Measurements from ENCODE around the gene POU2F1. TPM values are rescaled to one million over a fixed set of nuclear protein-coding genes. Genes with fewer than 3 reads are reported as not detected.

Gene POU2F1
- total RNA-seq, 1 experiment from 2014 or later, result 29.6 TPM

DNA sequence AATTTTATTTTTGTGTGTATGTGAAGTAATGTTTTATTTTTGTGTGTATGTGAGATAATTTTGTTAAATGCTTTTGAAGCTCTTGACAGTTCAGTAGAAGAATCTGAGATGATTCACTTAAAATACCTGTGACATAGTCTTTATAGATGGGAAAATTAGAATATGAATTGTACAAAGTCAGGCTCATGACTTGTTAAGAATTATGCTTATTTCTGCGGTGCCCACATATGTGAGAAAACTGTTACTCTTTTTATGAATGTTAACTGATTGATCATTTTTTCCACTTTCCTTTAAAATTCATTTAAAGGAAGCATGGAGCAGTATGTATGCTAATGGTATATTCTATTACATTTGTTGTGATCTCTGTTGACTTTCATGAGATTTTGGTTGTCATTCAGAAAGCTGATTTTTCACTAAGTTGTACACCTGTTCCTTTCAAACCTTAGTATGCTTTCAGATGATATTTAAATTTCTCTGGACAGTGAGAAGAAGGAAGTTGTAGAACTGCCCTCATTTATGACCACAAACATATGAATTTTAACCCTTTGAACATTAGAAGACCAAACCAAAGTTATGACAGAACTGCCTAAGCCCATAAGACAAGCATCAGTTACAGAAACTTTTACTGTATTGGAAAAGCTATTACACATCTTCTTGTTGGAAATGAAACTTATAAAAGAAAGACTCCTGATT lies 110.1 kb downstream of the POU2F1 start:
- TF ChIP-seq, protein P1, sequence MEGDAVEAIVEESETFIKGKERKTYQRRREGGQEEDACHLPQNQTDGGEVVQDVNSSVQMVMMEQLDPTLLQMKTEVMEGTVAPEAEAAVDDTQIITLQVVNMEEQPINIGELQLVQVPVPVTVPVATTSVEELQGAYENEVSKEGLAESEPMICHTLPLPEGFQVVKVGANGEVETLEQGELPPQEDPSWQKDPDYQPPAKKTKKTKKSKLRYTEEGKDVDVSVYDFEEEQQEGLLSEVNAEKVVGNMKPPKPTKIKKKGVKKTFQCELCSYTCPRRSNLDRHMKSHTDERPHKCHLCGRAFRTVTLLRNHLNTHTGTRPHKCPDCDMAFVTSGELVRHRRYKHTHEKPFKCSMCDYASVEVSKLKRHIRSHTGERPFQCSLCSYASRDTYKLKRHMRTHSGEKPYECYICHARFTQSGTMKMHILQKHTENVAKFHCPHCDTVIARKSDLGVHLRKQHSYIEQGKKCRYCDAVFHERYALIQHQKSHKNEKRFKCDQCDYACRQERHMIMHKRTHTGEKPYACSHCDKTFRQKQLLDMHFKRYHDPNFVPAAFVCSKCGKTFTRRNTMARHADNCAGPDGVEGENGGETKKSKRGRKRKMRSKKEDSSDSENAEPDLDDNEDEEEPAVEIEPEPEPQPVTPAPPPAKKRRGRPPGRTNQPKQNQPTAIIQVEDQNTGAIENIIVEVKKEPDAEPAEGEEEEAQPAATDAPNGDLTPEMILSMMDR (IDR thresholded peaks at IDR 0.05; ENCODE audit: insufficient read depth in 1 of 2, low read depth in 1 of 2, low read length in 1 of 2, severe bottlenecking in 1 of 2, unreplicated experiment in 1 of 2), result no peak
- no peaks in the 10 kb centered on the region; the same call in 1 of the 2 replicates for H3K4me1 ChIP-seq
- Mint-ChIP-seq H3K27ac (ENCODE audit: unreplicated experiment) (no peak overlapping the region), H3K36me3 (ENCODE audit: insufficient read depth, unreplicated experiment) (no peaks in the 10 kb centered on the region), H3K9me3 (ENCODE audit: unreplicated experiment) (peaks cover 7% of the 10 kb centered on the region), H3K4me3 (ENCODE audit: unreplicated experiment) (no peak overlapping the region), H3K4me1 (ENCODE audit: low read depth, unreplicated experiment) (peaks cover 19% of the 10 kb centered on the region), H3K27me3 (ENCODE audit: insufficient read depth, unreplicated experiment) (no peaks in the 10 kb centered on the region)
- DNase-seq, result no peak
- CTCF ChIA-PET, result no interaction called here
- no TSS peak for BruUV-seq (replicated peaks)
- POLR2A ChIA-PET, result no interaction called here
- intact Hi-C loops (cut with micrococcal nuclease; ENCODE audit: unreplicated experiment), result no loop called here
- H3K36me3 ChIP-seq (ENCODE audit: control insufficient read depth, insufficient read depth, low read length), result no peaks in the 10 kb centered on the region
- no peaks in the 10 kb centered on the region for H3K9me3 ChIP-seq
- H3K27me3 ChIP-seq (replicated peaks; ENCODE audit: control insufficient read depth, insufficient read depth, low read length), result no peaks in the 10 kb centered on the region
- H3K4me3 ChIP-seq (ENCODE audit: low read depth, low read length), result no peak overlapping the region

DNA sequence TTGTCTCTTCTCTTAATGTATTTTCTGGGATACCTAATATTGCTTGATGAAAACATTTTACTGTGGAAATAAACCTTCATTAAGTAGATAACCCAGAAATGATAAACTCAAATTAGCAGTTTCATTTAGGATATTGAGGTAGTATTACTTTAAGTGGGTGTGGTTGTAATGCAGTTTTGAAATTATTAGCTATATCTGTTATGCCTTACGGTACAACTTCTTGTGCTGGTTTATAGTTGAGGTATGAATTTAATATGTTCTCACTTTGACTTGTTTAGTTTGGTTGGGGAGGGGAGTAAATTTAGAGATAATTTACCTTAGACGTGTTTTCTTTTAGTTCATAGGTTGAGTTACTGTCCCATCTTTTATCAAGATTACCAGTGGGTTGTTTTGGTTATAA lies 111.0 kb downstream of the POU2F1 start:
- Mint-ChIP-seq H3K27me3 (ENCODE audit: insufficient read depth, unreplicated experiment) (no peaks in the 10 kb centered on the region), H3K4me1 (ENCODE audit: low read depth, unreplicated experiment) (peaks cover 19% of the 10 kb centered on the region)

DNA sequence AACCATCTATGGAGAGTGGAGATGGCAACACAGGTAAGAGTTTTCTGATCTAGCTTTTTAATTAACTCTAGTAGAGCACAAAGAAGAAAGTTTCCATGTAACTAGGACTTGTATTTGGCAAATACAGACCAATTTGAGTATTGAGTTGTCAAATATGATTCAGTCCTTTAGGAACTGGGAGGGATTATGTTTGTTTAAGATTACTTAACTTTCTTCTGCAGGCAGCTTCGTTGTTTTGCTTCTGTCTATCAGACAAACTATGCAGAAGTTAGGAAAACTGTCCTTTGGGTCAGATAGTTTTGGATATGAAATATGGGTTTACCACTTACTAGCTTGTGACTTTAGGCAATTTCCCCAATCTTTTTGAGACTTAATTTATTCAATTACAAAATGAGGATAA lies 111.8 kb downstream of the POU2F1 start:
- BruUV-seq (replicated peaks), result no TSS peak
- POLR2A ChIA-PET, result interaction anchor here (0.5 kb wide), 1 partner anchor 112 kb away, joined by 3 read pairs; no protein-coding TSS in a partner anchor

More for the DNA sequence above, 111.0 kb downstream of the POU2F1 start:
- TF ChIP-seq, protein P1 (IDR thresholded peaks at IDR 0.05; ENCODE audit: insufficient read depth in 1 of 2, low read depth in 1 of 2, low read length in 1 of 2, severe bottlenecking in 1 of 2, unreplicated experiment in 1 of 2), result no peak
- Histone ChIP-seq H3K4me3 (ENCODE audit: low read depth, low read length) (no peak overlapping the region), H3K9me3 (no peaks in the 10 kb centered on the region), H3K36me3 (ENCODE audit: control insufficient read depth, insufficient read depth, low read length) (no peaks in the 10 kb centered on the region), H3K4me1 (no peaks in the 10 kb centered on the region; the same call in 1 of the 2 replicates), H3K27me3 (replicated peaks; ENCODE audit: control insufficient read depth, insufficient read depth, low read length) (no peaks in the 10 kb centered on the region)
- ChIA-PET POLR2A (no interaction called here), CTCF (no interaction called here)
- H3K36me3 Mint-ChIP-seq (ENCODE audit: insufficient read depth, unreplicated experiment), result no peaks in the 10 kb centered on the region
- BruUV-seq (replicated peaks), result no TSS peak
- no peak overlapping the region for H3K27ac Mint-ChIP-seq (ENCODE audit: unreplicated experiment)
- intact Hi-C loops (cut with micrococcal nuclease; ENCODE audit: unreplicated experiment), result no loop called here
- H3K9me3 Mint-ChIP-seq (ENCODE audit: unreplicated experiment), result no peaks in the 10 kb centered on the region
- no peak for DNase-seq
- no peak overlapping the region for H3K4me3 Mint-ChIP-seq (ENCODE audit: unreplicated experiment)

More for the DNA sequence above, 111.8 kb downstream of the POU2F1 start:
- Histone ChIP-seq H3K9me3 (no peaks in the 10 kb centered on the region), H3K27me3 (replicated peaks; ENCODE audit: control insufficient read depth, insufficient read depth, low read length) (no peaks in the 10 kb centered on the region), H3K36me3 (ENCODE audit: control insufficient read depth, insufficient read depth, low read length) (no peaks in the 10 kb centered on the region), H3K4me3 (ENCODE audit: low read depth, low read length) (no peak overlapping the region), H3K4me1 (no peaks in the 10 kb centered on the region; the same call in 1 of the 2 replicates)
- Mint-ChIP-seq H3K27ac (ENCODE audit: unreplicated experiment) (no peak overlapping the region), H3K4me1 (ENCODE audit: low read depth, unreplicated experiment) (peaks cover 19% of the 10 kb centered on the region), H3K4me3 (ENCODE audit: unreplicated experiment) (no peak overlapping the region), H3K9me3 (ENCODE audit: unreplicated experiment) (peaks cover 6% of the 10 kb centered on the region), H3K36me3 (ENCODE audit: insufficient read depth, unreplicated experiment) (peaks cover 6% of the 10 kb centered on the region), H3K27me3 (ENCODE audit: insufficient read depth, unreplicated experiment) (no peaks in the 10 kb centered on the region)
- no peak for DNase-seq
- CTCF ChIA-PET, result no interaction called here
- TF ChIP-seq, protein P1 (IDR thresholded peaks at IDR 0.05; ENCODE audit: insufficient read depth in 1 of 2, low read depth in 1 of 2, low read length in 1 of 2, severe bottlenecking in 1 of 2, unreplicated experiment in 1 of 2), result no peak
- intact Hi-C loops (cut with micrococcal nuclease; ENCODE audit: unreplicated experiment), result no loop called here

Data from Caco-2 (cell line).